ENCODE results near the gene PNKD.

DNA sequence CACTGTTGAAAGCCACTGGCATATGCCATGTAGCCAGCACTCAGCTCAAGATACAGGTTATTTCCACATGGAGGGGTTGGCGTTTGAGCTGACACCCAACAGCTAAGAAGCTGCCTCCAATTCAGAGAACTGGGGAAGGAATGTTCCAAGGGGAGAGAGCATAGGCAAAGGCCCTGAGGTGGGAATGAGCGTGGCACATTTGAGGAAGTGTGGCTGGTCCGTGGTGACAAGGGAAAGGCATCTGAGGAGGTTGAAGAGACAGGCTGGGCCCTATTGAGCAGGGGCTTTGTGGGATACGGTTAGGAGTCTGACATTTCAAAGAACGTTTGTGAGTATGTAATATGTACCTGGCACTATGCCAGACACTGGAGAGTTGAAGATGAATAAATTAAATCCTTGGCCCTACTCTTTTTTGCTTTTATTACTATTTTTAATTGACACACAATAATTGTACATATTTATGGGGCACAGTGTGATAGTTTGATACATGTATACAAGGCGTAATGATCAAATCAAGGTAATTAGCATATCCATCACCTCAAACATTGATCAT, 49.6 kb downstream of the PNKD start:
- TF ChIP-seq CTCF (IDR thresholded peaks at IDR 0.05; ENCODE audit: poor library complexity) (no peak), EZH2 (IDR thresholded peaks at IDR 0.05; ENCODE audit: borderline replicate concordance) (no peak), EZH2phosphoT487 (IDR thresholded peaks at IDR 0.05; ENCODE audit: low read depth, severe bottlenecking, unreplicated experiment) (no peak)

All from hepatocyte (in vitro differentiated cells).